HG03342 (cell line): ENCODE data around the gene OR6J1.
A peak's percentile ranks its signal among the peaks of the same experiment; 100 is the strongest.
"Not testable (repeated sequence)": the region's sequence is repeated elsewhere in the genome, so short reads cannot be mapped to it uniquely, and the experiment has no call there.

Experiments used
- ATAC-seq: cut with Tn5 transposase; IDR thresholded peaks from one replicate; pipeline ENCODE4 v1.9.1; 2021; ENCODE audit warnings: mild to moderate bottlenecking, moderate library complexity; ENCODE audit not compliant: unreplicated experiment

OR6J1 gene

DNA sequence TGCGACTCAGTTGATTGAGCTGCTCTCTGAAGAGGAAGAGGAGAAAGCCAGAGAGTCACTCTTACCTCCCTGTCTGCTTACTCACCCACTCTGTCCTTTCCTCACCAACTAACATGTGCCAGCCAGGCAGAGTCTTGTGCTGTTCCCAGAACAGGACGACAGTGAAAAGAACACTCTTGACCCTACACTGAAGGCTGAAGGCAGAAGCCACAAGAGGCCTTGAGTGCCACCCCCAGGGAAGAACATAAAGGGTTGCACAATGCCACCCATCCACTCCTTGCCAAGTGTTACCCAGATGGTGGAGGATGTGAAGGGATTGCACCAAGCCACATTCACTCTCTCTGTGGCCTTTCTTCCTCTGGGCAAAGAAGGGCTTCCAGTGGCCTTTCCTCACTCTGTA lies 33.2 kb downstream of the OR6J1 start:
- ATAC-seq, result no peak

DNA sequence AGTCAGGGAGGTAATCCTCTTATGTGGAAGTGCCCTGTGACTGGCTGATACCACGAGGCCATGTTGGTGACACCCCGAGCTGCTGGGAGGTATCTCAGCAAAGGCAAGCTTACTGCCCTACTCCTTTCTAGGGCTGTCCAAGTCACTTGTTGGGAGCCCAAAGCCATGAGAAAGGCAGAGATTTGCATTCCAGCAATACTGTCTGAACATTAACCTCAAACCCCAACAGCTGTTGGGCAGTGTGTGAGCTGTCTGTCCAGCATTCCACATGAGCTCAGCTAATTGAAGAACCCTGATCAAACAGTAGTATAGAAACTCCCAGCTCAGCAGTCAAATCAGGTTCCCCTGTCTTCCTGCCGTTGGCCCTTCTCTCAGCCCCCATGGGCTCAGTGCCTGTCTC lies 36.9 kb downstream of the OR6J1 start:
- no peak for ATAC-seq

DNA sequence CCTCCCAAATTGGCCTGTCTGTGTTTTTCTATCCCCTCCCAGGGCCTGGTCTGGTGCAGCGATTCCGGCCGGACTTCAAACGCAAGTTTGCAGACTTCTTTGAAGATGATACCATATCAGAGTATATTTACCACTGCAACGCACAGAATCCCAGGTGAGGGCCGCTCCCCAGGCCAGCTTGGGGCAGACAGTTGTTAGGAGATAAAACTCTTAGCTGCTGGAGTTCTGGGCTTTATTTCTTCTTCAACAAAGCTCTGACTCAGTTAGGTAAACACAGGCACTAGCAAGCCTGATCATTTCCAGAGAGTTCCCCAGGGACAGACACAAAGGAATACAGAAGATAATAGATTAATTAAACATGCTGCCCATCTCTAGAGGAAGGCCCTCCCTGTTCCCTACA lies 37.8 kb downstream of the OR6J1 start:
- ATAC-seq, result no peak

DNA sequence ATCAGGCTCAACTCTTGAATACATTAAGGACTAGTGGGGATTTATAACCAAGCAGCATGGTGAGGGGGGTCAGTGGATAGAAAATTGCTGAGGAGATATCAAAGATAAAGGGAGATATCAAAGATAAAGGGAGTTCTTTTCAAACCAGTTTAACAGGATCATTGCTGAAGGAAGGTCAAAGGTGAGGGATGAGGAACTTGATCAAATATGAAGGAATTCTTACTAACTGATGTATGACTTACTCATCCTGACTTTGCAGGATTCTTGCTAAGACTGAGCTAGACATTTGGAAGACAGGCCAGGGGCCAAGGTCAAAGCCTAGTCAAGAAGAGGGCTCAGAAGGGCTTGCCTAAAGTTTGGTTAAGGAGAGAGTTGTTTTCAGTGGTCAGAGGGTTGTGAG lies 41.3 kb downstream of the OR6J1 start:
- ATAC-seq, result no peak

DNA sequence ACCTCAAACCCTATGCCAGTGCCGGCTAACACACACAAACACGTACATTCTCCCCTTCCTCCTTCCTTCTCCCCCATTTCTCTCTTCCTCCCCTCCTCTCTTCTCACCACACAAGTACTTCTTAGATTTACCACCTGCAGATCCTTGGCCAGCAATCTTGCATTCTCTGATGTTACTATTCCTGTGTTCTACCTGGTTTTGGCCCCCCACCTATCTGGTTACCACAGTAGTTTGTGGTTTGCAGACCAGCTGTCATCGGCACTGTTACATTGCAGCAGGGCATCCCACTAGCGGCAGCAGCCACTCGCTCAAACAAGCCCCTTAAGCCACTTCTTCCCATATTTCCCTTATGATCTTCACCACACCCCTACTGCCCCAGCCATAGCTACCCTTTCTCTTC lies 42.2 kb downstream of the OR6J1 start:
- no peak for ATAC-seq

DNA sequence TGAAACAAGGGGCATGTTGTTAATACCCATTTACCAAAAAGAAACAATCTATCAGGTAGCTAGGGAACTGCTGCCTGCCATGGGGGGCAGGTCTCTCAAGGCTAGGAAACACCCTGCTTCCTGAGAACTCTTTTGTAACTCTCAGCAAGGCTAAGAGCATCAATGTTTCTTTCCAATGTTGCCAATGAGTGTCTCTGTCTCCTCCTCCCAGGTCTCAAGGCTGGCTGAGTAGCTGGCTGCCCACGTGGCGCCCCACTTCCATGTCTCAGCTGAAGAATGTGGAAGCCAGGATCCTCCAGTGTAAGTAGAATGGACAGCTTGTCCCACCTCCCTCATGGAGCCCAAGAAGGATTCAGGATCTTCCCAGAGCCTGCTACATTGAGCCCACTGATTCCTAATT lies 42.7 kb downstream of the OR6J1 start:
- no peak for ATAC-seq

GRCh38 chr14:22600027-22600426 lies 44.1 kb downstream of the OR6J1 start:
- ATAC-seq, result no peak

- no peak for ATAC-seq
Measured at GRCh38 chr14:22599349-22599748, 44.8 kb downstream of the OR6J1 start.

DNA sequence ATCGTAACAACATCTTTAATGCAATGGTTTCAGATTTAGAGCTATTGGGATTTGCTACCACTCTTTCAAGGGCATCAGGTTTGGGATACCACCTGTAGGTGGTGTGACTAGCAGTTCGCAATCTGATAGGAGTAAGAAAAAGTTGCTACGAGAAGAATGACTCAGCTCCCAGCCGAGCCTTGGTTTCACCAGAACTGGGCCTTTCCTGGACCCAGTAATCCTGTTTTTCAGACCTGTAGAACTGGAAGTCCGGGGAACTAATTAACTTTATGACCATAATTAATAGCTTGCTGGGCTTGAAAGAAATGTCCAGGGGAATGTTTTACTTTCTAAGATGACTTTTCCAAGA lies 45.3 kb downstream of the OR6J1 start:
- ATAC-seq, result peak; percentile 47

GRCh38 chr14:22598099-22598895 lies 45.9 kb downstream of the OR6J1 start, which contains the start of gene ABHD4:
TSS of gene ABHD4 (plus strand) at chr14:22598300. CDS start at chr14:22598307, 7 bp downstream.
- peak; percentile 74 for ATAC-seq

DNA sequence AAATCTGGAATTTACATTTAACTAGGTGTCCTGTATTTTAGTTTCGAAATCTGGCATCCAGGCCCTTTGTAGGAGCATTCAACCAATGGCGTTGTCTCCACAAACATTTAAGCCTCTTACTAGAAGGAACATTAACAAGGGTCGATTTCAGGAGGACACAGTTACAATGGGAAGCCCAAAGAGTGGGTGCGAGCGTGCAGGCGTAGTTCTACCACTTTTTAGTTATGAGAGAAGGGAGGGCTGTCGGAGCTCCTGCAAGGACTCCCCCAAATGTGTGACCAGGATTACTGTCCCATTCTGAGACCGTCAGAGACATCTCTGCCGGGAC lies 46.4 kb downstream of the OR6J1 start:
- ATAC-seq, result peak; percentile 21

DNA sequence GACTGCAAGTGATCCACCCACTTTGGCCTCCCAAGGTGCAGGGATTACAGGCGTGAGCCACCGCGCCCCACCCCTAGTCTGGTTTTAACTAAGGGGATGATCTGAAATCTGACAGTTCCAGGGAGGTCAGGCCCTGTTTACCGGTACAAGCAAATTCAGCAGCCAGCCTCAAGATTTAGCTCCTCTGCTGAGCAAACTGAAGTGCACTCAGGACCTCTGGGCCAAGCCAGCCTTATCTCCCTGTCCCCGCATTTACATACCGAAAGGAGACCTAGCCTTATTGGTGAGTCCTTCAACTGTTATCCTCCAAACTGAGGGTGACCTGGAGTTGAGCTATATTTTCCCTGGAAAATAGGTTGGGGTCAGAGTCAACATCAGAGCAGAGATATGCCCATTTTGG lies 46.9 kb downstream of the OR6J1 start:
- no peak for ATAC-seq

- no peak for ATAC-seq
Measured at GRCh38 chr14:22596354-22596879, 47.7 kb downstream of the OR6J1 start.

DNA sequence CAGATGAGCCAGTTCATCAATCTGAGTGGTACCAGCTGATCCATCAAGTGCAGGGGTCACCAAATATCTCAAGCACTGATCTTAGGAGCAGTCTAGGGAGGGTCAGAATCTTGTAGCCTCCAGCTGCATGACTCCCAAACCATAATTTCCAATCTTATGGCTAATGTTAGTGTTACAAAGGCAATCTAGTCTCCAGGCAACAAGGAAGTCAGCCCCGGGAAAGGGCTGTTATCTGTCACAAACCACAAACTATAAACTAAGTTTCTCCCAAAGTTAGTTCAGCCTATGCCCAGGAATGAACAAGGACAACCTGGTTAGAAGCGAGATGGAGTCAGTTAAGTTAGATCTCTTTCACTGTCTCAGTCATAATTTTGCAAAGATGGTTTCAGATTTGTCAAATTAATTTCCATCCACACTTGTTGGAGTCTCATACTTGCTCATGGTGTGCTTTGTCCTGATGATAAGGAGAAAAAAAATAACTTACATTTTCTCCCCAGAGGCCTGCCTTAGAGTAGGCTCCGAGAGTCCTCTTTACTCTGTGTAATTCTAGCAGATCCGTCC lies 49.9 kb downstream of the OR6J1 start:
- no peak for ATAC-seq

DNA sequence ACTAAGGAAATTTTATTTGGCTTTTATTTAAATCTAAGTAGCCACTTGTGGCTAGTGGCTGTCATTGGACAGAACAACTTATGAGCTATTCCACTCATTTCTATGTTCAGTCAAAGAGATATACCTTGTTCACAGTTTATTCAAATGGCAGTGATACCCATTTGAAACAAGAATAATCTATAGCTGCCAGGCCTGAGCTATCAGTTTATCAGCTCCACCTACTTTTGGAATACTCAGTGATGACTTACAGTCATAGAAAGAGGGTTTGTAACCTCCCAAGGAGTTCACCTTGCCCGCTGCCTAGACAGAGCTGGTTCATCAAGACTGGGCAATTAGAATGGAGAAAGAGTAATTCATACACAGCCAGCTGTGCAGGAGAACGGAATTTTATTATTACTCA lies 50.6 kb downstream of the OR6J1 start:
- ATAC-seq, result no peak

GRCh38 chr14:22593189-22593588 lies 51.0 kb downstream of the OR6J1 start:
- no peak for ATAC-seq

DNA sequence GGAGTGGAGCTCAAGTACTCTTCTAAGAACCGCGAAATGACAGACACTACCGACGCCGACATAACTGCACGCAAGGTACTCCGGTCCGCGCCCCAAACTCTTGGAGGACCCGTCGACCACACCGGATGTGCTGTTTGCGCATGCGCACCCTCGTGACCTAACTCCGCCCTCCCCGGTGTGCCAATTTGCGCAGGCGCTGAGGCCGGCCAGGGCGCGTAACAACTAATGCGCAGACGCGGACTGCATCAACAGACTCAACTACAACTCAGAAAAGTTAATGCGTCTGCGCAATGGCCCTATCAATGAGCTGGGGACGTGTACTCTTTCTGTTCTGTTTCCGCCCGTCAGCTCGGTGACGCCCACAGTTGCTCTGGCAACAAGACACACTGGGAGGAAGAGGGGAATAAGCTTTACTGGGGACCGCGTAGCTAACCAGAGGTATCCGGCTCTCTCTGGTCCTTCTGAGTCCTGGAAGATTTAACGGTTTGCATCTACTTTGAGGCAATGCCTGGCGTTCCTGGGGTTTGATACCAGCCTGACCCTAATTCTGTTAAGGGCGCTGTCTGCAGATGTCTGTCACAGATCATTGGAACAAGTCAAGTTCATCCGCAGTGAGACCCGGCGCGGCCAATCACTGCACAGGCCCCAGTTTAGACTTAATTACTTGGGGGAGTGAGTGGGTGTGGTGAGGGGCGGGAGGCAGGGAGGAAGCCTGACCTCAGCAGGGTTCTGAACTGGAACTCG lies 54.9 kb downstream of the OR6J1 start, which contains the start of gene DAD1:
DAD1 (minus strand) TSS at position 129 of the 744 bp plus-strand sequence; CDS start at position 62, 67 bp downstream.
- ATAC-seq, result peak; percentile 92

DNA sequence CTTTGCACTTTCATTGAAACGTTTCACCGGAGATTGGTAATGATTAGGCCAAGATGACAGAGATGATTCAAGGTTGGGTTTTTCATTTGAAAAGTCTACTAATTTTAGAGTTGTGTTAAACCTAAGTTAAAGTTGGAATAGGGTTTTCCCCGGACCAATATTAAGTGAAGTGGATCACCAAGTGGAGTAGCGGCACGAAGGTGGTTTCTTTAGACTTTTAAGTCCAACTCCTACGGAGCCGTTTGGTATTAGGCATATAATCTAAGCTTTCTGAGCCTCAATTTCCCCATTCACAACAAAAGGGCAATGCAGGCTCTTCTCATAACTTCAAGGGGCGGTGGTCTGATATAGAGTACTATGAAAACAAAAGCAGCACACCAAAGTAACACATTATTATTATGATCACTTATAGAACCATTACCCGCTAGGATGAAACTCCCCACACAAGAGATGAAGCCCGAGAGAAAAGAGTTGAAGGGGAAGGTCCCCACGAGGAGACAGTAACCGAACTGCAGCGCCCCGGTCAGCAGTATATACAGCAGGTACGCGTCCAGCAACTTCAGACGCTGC lies 55.5 kb downstream of the OR6J1 start:
- no peak for ATAC-seq

- ATAC-seq, result not testable (repeated sequence)
Measured at GRCh38 chr14:22587677-22588422, 56.3 kb downstream of the OR6J1 start.

GRCh38 chr14:22587247-22587646 lies 56.9 kb downstream of the OR6J1 start:
- no peak for ATAC-seq

DNA sequence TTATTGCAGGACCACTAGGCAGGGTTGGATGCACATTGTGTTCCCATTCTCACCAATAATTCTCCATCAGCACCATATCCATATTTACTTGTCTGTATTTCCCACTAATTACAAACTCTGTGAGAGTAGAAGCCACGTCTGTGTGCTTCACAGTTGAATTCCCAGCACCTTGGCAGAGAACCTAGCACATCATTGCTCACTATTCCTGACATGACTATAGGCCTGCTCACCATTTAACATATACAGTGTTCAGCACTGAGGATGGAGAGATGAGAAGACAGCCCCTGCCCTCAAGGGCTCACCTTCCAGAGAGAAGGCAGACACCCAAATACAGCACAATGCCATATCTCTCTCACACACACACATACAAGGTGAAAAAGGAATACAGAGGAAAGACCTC lies 60.2 kb downstream of the OR6J1 start:
- no peak for ATAC-seq
